ENCODE measurements around the gene PACRG.

GRCh38 chr6:163288066-163288465, 560.3 kb downstream of the PACRG start:
- no peak for TF ChIP-seq CTCF (IDR thresholded peaks at IDR 0.05)
- no peak for TF ChIP-seq POLR2AphosphoS5 (IDR thresholded peaks at IDR 0.05)

Measured in prostate gland (tissue), 2 donors.